ENCODE measurements around the gene CEMIP. TPM values are rescaled to one million over a fixed set of nuclear protein-coding genes. Genes with fewer than 3 reads are reported as not detected.

CEMIP gene
- under 1 TPM in 2 of 4 donors, not detected in 2; 0.27 to 0.32 TPM for total RNA-seq

GRCh38 chr15:80778964-80779657 lies at the start of gene CEMIP:
Gene CEMIP, plus strand, starts transcription at chr15:80779370. Its CDS starts 94,510 bp downstream, at chr15:80873880.
- Histone ChIP-seq H3K4me1 (peaks cover 4 to 49% (median 38%) of the 10 kb centered on the region in 4 donors), H3K4me3 (peak within 1 kb of the TSS; percentile 20 to 62 (median 38)), H3K27me3 (peaks cover 38% of the 10 kb centered on the region), H3K36me3 (no peaks in the 10 kb centered on the region), H3K27ac (no peak within 1 kb of the TSS), H3K9me3 (no peaks in the 10 kb centered on the region)
- peak; percentile 70 to 89 (median 81) for TF ChIP-seq CTCF (IDR thresholded peaks at IDR 0.05)
- no peak for TF ChIP-seq EP300 (IDR thresholded peaks at IDR 0.05; ENCODE audit: low read depth)
- no peak for TF ChIP-seq POLR2A (IDR thresholded peaks at IDR 0.05)
- no peak for TF ChIP-seq POLR2AphosphoS5 (IDR thresholded peaks at IDR 0.05)
- intact Hi-C loops (cut with DNase I; ENCODE audit: low total_unique reads): loop anchor here (5.0 kb wide), 3 partner anchors 72 to 327 kb away; no protein-coding TSS in a partner anchor
- peak; percentile 82 for DNase-seq
- WGBS, 2 donors (ENCODE audit: low coverage in 1 of 2): 1% methylated on average over 50 of the region's 75 CpGs; no CpG with 5 or more reads in 1 of the 2 donors
- in situ Hi-C loops (cut with MboI; ENCODE audit: low pct_ligation_motif_present in 1 of 4, low pct_unique_long_range_greater_than_20kb in 1 of 4, low sequenced_read_pairs in 3 of 4): loop anchor here (5.0 to 25.0 kb wide), 5 partner anchors 183 to 324 kb away; no protein-coding TSS in a partner anchor

- H3K36me3 ChIP-seq: peaks cover 0 to 3% (median 0%) of the 10 kb centered on the region in 4 donors
- intact Hi-C loops (cut with DNase I; ENCODE audit: low total_unique reads) (no loop called here), in situ Hi-C loops (cut with MboI; ENCODE audit: low pct_ligation_motif_present in 1 of 4, low pct_unique_long_range_greater_than_20kb in 1 of 4, low sequenced_read_pairs in 3 of 4) (no loop called here)
- H3K9me3 ChIP-seq: no peaks in the 10 kb centered on the region
- H3K4me1 ChIP-seq: peaks cover 0 to 4% (median 2%) of the 10 kb centered on the region in 4 donors
- TF ChIP-seq POLR2AphosphoS5 (IDR thresholded peaks at IDR 0.05) (no peak), CTCF (IDR thresholded peaks at IDR 0.05) (no peak), POLR2A (IDR thresholded peaks at IDR 0.05) (no peak), EP300 (IDR thresholded peaks at IDR 0.05; ENCODE audit: low read depth) (no peak)
- no peak for DNase-seq
- no peaks in the 10 kb centered on the region for H3K27me3 ChIP-seq
- 83 to 88% methylated on average over 7 of the region's 7 CpGs for WGBS, 2 donors (ENCODE audit: low coverage in 1 of 2)
- H3K4me3 ChIP-seq: no peak overlapping the region
- no peak overlapping the region for H3K27ac ChIP-seq
These were observed 48.8 kb upstream of the CEMIP start for GRCh38 chr15:80730387-80730786.

GRCh38 chr15:80730926-80731325 lies 48.2 kb upstream of the CEMIP start:
- in situ Hi-C loops (cut with MboI; ENCODE audit: low pct_ligation_motif_present in 1 of 4, low pct_unique_long_range_greater_than_20kb in 1 of 4, low sequenced_read_pairs in 3 of 4) (no loop called here), intact Hi-C loops (cut with DNase I; ENCODE audit: low total_unique reads) (no loop called here)
- Histone ChIP-seq H3K36me3 (peaks cover 0 to 3% (median 0%) of the 10 kb centered on the region in 4 donors), H3K27me3 (no peaks in the 10 kb centered on the region), H3K9me3 (no peaks in the 10 kb centered on the region), H3K4me3 (no peak overlapping the region), H3K4me1 (peaks cover 0 to 4% (median 2%) of the 10 kb centered on the region in 4 donors), H3K27ac (no peak overlapping the region)
- DNase-seq: no peak
- no peak for TF ChIP-seq POLR2AphosphoS5 (IDR thresholded peaks at IDR 0.05)
- no peak for TF ChIP-seq EP300 (IDR thresholded peaks at IDR 0.05; ENCODE audit: low read depth)
- TF ChIP-seq CTCF (IDR thresholded peaks at IDR 0.05): no peak
- TF ChIP-seq POLR2A (IDR thresholded peaks at IDR 0.05): no peak
- 72 to 100% methylated on average over 1 to 6 of the region's 6 CpGs for WGBS, 2 donors (ENCODE audit: low coverage in 1 of 2)

GRCh38 chr15:80732167-80732566 lies 47.0 kb upstream of the CEMIP start:
- TF ChIP-seq CTCF (IDR thresholded peaks at IDR 0.05) (no peak), EP300 (IDR thresholded peaks at IDR 0.05; ENCODE audit: low read depth) (no peak), POLR2AphosphoS5 (IDR thresholded peaks at IDR 0.05) (no peak), POLR2A (IDR thresholded peaks at IDR 0.05) (no peak)
- in situ Hi-C loops (cut with MboI; ENCODE audit: low pct_ligation_motif_present in 1 of 4, low pct_unique_long_range_greater_than_20kb in 1 of 4, low sequenced_read_pairs in 3 of 4) (no loop called here), intact Hi-C loops (cut with DNase I; ENCODE audit: low total_unique reads) (no loop called here)
- Histone ChIP-seq H3K4me3 (no peak overlapping the region), H3K4me1 (peaks cover 0 to 11% (median 2%) of the 10 kb centered on the region in 4 donors), H3K27ac (no peak overlapping the region), H3K9me3 (no peaks in the 10 kb centered on the region), H3K36me3 (peaks cover 0 to 3% (median 0%) of the 10 kb centered on the region in 4 donors), H3K27me3 (no peaks in the 10 kb centered on the region)
- DNase-seq: no peak
- WGBS, 2 donors (ENCODE audit: low coverage in 1 of 2): 60 to 69% methylated on average over 1 to 6 of the region's 6 CpGs

Measured in transverse colon (tissue), 4 donors.